AG04450 (cell line): ENCODE data around the gene RPP14. TPM values are rescaled to one million over a fixed set of nuclear protein-coding genes. Genes with fewer than 3 reads are reported as not detected.

Experiments used
- CTCF ChIA-PET: fragments of 300-600, 350-600 bp; formaldehyde crosslinking; extraction: SDS; loops from one replicate; lab custom pipeline; 2022; ENCODE audit warnings: antibody characterized with exemption, inconsistent platforms; lab: Charles Lee
- POLR2A ChIA-PET: fragments of 350-600 bp; formaldehyde crosslinking; extraction: SDS; loops from one replicate; lab custom pipeline; 2021; ENCODE audit warnings: antibody characterized with exemption, inconsistent platforms; lab: Yijun Ruan, JAX
- DNase-seq: peaks from one replicate; pipeline ENCODE4 v3.0.0-alpha.2; 2011; ENCODE audit warnings: low read depth, low spot score
- H3K27ac ChIP-seq: one replicate; pipeline ENCODE4 v1.5.1; 2012; ENCODE audit warnings: low read depth, low read length, control low read depth
- H3K27me3 ChIP-seq: one replicate; pipeline ENCODE4 v1.6.0; 2012; ENCODE audit warnings: low read length; ENCODE audit not compliant: control insufficient read depth, insufficient read depth
- H3K4me3 ChIP-seq: 2 replicates; pipeline ENCODE4 v1.5.1; 2011; ENCODE audit warnings: mild to moderate bottlenecking, low read depth, low read length, control low read depth
- H3K9me3 ChIP-seq: 2 replicates; pipeline ENCODE4 v1.5.1; 2012; ENCODE audit warnings: low read length; ENCODE audit not compliant: control insufficient read depth, insufficient read depth
- polyA plus RNA-seq: library from polyadenylated mRNA; depleted of rRNA; stranded (reverse); fragments of >200 nt; gene quantifications from 2 replicates; pipeline ENCODE4 v1.2.3, GENCODE V29; 2011
- TF ChIP-seq, protein P1 (sequence below): IDR thresholded peaks from 2 replicates; pipeline ENCODE4 v1.5.1; 2011; ENCODE audit warnings: low read depth, low read length, control low read depth, inconsistent platforms

RPP14 gene
- polyA plus RNA-seq, 1 experiment: 18.5 TPM

DNA sequence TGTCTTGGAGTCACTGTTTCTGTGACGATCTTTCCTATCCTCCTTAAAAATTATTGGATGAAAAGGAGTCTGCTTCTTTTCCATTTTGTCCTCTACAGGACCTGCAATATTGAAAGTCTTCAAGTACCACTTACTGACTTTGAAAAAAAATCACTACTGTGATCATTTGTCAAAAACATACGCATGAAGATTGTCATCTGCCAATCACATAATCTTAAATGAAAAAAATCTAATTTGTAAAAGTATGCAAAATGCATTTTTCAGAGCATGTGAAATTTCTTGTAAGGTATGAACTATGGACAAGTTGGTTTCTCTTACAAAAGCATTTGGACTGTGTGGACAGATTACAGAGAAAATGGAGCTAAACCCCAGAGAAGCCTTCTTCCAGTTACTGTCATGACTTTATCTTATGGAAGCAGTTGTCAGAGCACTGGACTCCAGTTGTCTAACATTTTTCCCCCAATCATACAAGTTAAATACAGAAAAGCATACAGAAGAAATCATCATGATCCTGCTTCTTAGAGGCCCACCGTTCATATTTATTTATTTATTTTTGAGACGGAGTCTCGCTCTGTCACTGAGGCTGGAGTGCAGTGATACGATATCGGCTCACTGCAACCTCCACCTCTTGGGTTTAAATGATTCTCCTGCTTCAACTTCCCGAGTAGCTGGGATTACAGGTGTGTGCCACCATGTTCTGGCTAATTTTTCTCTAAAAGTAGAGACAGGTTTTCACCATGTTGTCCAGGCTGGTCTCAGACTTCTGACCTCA lies 23.3 kb downstream of the RPP14 start:
- POLR2A ChIA-PET: no interaction called here
- no peaks in the 10 kb centered on the region; the same call in 1 of the 2 replicates for H3K9me3 ChIP-seq
- CTCF ChIA-PET: no interaction called here

DNA sequence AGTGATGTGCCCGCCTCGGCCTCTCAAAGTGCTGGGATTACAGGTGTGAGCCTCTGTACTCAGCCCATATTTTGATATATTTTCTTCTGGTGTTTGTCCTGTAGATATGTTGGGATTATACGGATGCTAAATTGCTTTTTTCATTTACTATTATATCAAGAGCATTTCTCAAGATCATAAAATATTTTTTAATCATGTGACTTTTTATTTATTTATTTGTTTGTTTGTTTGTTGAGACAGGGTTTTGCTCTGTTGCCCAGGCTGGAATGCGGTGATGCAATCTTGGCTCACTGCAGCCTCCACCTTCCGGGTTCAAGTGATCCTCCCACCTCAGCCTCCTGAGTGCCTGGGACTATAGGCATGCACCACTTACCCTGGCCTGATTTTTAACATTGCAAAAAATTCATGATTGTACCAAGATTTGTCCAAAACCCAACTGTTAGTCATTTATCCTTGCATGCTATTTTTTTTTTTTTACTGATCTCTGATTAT lies 23.9 kb downstream of the RPP14 start:
- Histone ChIP-seq H3K4me3 (no peak overlapping the region), H3K27me3 (no peaks in the 10 kb centered on the region), H3K27ac (no peak overlapping the region), H3K9me3 (no peaks in the 10 kb centered on the region; the same call in 1 of the 2 replicates)
- no peak for DNase-seq
- CTCF ChIA-PET: interaction anchor here (1.1 kb wide), 2 partner anchors 22 to 165 kb away, joined by 3 to 4 read pairs; no protein-coding TSS in a partner anchor
- POLR2A ChIA-PET: no interaction called here
- TF ChIP-seq, protein P1, sequence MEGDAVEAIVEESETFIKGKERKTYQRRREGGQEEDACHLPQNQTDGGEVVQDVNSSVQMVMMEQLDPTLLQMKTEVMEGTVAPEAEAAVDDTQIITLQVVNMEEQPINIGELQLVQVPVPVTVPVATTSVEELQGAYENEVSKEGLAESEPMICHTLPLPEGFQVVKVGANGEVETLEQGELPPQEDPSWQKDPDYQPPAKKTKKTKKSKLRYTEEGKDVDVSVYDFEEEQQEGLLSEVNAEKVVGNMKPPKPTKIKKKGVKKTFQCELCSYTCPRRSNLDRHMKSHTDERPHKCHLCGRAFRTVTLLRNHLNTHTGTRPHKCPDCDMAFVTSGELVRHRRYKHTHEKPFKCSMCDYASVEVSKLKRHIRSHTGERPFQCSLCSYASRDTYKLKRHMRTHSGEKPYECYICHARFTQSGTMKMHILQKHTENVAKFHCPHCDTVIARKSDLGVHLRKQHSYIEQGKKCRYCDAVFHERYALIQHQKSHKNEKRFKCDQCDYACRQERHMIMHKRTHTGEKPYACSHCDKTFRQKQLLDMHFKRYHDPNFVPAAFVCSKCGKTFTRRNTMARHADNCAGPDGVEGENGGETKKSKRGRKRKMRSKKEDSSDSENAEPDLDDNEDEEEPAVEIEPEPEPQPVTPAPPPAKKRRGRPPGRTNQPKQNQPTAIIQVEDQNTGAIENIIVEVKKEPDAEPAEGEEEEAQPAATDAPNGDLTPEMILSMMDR: no peak

More for the DNA sequence above, 23.3 kb downstream of the RPP14 start:
- no peak for DNase-seq
- TF ChIP-seq, protein P1: no peak
- Histone ChIP-seq H3K27ac (no peak overlapping the region), H3K27me3 (no peaks in the 10 kb centered on the region), H3K4me3 (no peak overlapping the region)

DNA sequence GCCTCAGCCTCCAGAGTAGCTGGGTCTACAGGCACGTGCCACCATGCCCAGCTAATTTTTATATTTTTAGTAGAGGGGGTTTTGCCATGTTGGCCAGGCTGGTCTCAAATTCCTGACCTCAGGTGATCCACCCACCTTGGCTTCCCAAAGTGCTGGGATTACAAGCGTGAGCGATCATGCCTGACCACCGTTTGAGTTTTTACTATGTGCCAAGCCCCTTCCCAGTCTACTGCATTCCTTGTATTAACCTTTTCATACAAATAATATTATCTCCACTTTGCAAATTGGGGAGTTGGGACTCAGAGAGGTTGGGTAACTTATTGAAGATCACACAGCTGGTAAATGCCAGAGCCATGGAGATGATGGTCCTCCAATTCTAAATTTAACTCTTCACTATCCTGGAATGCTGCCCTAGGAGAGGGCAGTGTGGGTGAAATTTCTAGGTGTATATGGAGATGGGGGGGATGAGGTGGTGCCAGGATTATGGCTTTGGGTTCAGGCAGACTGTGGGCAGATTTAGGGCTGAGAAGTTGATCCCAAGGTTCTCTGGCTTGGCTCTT lies 25.6 kb downstream of the RPP14 start:
- Histone ChIP-seq H3K4me3 (no peak overlapping the region), H3K9me3 (no peaks in the 10 kb centered on the region; the same call in 1 of the 2 replicates), H3K27me3 (no peaks in the 10 kb centered on the region), H3K27ac (no peak overlapping the region)
- DNase-seq: no peak
- CTCF ChIA-PET: no interaction called here
- TF ChIP-seq, protein P1: no peak
- POLR2A ChIA-PET: no interaction called here

DNA sequence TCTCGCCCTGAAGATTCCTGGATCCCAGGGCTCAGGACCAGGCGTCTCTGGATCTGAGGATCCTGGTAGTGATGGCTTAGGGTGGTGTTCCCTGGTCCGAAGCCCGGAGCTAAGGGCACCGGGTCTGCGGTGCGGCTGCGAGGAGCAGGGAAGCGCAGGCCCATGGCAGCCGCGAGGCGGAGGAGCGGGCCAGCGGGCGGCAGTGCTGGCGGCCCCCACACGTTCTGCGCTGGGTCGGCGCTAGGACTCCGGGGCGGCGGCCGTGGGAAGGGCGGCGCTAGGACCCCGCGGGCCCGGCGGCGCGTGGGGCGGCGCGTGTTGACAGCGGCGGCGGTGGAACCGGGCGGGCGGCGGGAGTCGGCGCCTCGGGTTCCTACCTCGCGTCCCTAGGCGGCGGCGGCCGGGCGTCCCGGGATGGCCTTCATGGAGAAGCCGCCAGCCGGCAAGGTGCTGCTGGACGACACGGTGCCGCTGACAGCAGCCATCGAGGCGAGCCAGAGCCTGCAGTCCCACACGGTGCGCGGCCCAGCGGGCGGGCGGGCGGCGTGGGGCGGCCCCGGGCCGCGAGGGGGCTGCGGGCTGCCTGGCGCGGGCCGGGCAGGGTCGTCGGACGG lies 26.6 kb downstream of the RPP14 start, which contains the start of gene PXK:
PXK (plus strand) TSS at position 318 of the 614 bp plus-strand sequence; CDS start at position 415, 97 bp downstream.
- Histone ChIP-seq H3K9me3 (no peaks in the 10 kb centered on the region; the same call in 1 of the 2 replicates), H3K4me3 (peak within 1 kb of the TSS; percentile 84), H3K27ac (peak within 1 kb of the TSS; percentile 60), H3K27me3 (no peaks in the 10 kb centered on the region)
- no peak for DNase-seq
- POLR2A ChIA-PET: interaction anchor here (0.6 kb wide), 1 partner anchor 54 kb away, joined by 3 read pairs; no protein-coding TSS in a partner anchor
- TF ChIP-seq, protein P1: peak; percentile 18; the same call in 1 of the 2 replicates
- CTCF ChIA-PET: interaction anchor here (0.5 to 0.7 kb wide), 4 partner anchors 42 to 1267 kb away, joined by 3 to 15 read pairs (median 4); no protein-coding TSS in a partner anchor
